ENCODE results near the gene IL1R1. TPM values are rescaled to one million over a fixed set of nuclear protein-coding genes. Genes with fewer than 3 reads are reported as not detected.

The IL1R1 gene
- polyA plus RNA-seq, 3 donors from 2014 or later = 0.96 to 4.0 TPM; not detected in 1

DNA sequence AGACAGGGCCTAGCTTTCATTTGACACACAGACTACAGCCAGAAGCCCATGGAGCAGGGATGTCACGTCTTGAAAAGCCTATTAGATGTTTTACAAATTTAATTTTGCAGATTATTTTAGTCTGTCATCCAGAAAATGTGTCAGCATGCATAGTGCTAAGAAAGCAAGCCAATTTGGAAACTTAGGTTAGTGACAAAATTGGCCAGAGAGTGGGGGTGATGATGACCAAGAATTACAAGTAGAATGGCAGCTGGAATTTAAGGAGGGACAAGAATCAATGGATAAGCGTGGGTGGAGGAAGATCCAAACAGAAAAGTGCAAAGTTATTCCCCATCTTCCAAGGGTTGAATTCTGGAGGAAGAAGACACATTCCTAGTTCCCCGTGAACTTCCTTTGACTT lies 36.5 kb downstream of the IL1R1 start:
- Mint-ChIP-seq H3K27ac (no peak overlapping the region), H3K4me1 (no peaks in the 10 kb centered on the region), H3K4me3 (no peak overlapping the region), H3K36me3 (no peaks in the 10 kb centered on the region), H3K27me3 (ENCODE audit: low read depth in 3 of 3) (peaks cover 0 to 5% (median 2%) of the 10 kb centered on the region in 3 donors), H3K9me3 (no peaks in the 10 kb centered on the region)
- DNase-seq = no peak

DNA sequence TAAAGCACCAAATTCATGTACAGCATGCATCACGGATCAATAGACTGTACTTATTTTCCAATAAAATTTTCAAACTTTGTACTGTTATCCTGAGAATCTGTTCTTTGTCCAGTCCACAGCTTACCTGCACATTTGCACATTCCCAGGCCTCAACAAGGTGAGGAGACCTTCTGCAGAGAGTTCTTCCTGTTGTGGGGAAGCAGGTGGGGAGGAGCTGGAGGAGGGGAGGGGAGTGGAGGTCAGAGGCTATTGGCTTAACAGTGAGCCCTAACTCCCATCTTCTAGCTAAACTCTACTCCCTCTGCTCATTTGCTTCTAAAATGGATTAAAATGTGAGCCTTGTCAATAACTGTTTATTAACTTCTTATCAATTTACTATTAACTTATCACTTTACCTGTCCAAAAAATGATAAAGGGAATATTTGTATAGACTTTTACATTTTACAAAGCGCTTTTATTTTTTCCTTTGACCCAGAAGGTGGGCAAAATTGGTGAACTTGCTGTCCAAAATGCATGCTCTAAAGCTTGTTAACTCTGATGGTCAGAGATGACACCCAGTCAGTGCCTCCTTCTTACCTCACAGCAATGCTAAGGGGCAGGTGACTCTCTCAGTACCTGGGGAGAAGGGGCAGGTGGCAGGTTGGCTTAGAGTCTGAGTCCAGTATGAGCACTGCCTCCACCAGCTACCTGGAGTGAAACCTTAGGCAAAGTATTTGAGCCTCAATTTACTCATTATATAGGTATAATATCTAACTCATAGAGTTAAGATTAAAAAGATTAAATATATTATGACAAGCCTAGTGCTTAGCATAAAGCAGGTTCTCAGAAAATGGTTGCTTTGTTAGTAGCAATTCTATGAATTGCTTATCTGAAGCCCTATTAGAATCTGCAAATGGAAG lies 37.5 kb downstream of the IL1R1 start:
- Mint-ChIP-seq H3K4me1 (no peaks in the 10 kb centered on the region), H3K27me3 (ENCODE audit: low read depth in 3 of 3) (peaks cover 2 to 5% (median 2%) of the 10 kb centered on the region in 3 donors), H3K27ac (no peak overlapping the region), H3K9me3 (no peaks in the 10 kb centered on the region), H3K36me3 (no peaks in the 10 kb centered on the region), H3K4me3 (no peak overlapping the region)
- no peak for DNase-seq

DNA sequence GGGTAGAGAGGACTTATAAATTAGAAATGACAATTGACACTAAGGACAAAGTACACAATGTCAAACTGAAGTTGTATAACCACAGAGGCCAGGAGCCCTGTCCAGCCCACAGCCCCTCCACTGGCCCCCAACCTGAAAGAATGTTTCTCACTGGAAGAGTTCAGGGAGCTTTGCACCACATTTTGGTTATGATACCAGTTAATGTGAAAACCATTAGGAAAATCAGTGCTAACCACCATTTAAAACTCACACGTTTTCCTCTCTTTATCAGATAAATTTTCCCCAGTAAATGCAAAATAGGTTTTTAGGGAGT lies 38.1 kb downstream of the IL1R1 start:
- H3K36me3 Mint-ChIP-seq = no peaks in the 10 kb centered on the region
- H3K4me3 Mint-ChIP-seq = no peak overlapping the region
- H3K4me1 Mint-ChIP-seq = no peaks in the 10 kb centered on the region
- H3K27me3 Mint-ChIP-seq (ENCODE audit: low read depth in 3 of 3) = peaks cover 2 to 5% (median 2%) of the 10 kb centered on the region in 3 donors
- H3K9me3 Mint-ChIP-seq = no peaks in the 10 kb centered on the region
- H3K27ac Mint-ChIP-seq = no peak overlapping the region
- no peak for DNase-seq

DNA sequence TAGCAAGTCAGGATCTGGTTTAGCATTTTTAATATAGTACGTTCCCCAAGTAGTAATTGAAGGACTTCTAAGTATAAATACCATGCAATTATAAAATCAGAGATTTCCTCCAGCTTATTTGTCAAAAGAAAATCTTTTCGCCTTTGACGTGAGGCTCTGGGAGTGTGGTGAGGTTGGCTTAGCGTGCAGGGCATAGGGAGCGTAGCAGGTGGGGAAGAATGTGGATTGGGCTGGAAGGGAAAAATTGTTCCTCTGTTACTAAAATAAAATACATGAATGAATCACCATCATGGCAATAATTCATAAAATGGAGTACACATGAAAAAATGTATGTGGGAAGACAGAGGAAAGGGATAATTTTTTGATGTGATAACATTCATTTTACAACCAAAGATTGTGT lies 38.8 kb downstream of the IL1R1 start:
- H3K27me3 Mint-ChIP-seq (ENCODE audit: low read depth in 3 of 3) = peaks cover 2 to 5% (median 5%) of the 10 kb centered on the region in 3 donors
- H3K36me3 Mint-ChIP-seq = no peaks in the 10 kb centered on the region
- no peak overlapping the region for H3K4me3 Mint-ChIP-seq
- H3K27ac Mint-ChIP-seq = no peak overlapping the region
- no peaks in the 10 kb centered on the region for H3K9me3 Mint-ChIP-seq
- no peaks in the 10 kb centered on the region for H3K4me1 Mint-ChIP-seq
- no peak for DNase-seq

DNA sequence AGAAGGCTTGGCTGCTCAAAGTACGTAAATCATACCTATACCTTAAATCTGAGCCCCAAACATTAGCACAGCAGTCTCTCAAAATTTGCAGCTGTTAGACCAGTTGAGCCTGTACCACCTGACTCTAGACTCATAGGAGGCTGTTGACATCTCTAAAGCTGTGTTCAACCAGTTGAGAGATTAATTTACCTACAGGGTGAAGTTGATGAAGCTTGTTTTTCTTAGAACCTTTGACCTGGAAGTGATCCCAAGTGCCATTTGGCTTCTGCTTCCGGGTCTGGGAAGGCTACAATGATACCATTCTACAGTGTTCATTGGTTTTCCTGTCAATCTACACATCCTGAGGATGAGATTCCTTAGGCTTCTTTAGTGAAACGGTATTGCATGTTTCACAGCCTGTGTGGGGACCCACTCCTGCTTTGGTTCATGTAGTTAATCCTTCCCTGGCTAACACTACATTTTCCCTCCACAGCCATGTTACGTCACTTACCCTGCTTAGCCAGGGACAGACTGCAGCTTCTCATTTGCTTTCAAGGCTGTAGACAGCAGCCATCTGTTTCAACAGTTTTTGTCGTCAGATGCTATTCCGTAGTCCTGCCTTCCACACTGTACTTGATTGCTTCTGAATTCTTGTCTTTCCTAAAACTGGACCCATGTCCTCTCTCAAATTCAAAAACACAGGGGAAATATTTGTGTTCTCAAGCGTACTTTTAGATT lies 39.5 kb downstream of the IL1R1 start:
- H3K4me3 Mint-ChIP-seq = no peak overlapping the region
- H3K36me3 Mint-ChIP-seq = no peaks in the 10 kb centered on the region
- DNase-seq = no peak
- H3K27me3 Mint-ChIP-seq (ENCODE audit: low read depth in 3 of 3) = peaks cover 2 to 5% (median 5%) of the 10 kb centered on the region in 3 donors
- no peaks in the 10 kb centered on the region for H3K4me1 Mint-ChIP-seq
- H3K9me3 Mint-ChIP-seq = no peaks in the 10 kb centered on the region
- H3K27ac Mint-ChIP-seq = no peak overlapping the region

DNA sequence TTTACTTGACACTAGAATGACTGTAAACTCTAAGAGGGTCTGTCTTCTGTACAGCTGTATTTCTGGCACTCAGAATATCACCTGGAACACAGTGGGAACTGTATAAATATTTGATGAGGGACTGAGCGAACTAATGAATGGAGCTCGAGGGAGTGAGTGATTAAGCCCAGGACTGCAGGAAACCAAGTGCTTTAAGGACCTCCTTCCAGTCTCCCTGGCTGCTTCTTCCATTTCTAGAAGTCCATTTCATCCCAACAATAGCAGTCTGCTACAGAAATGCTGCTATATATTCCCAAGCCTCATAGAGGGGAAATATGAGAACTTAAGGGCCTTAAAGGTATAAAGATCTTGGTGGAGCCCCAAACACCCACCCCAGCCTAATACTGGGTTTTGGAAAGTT lies 41.5 kb downstream of the IL1R1 start:
- Mint-ChIP-seq H3K4me1 (peaks cover 4 to 6% of the 10 kb centered on the region in 2 donors), H3K36me3 (no peaks in the 10 kb centered on the region), H3K4me3 (no peak overlapping the region), H3K9me3 (peaks cover 0 to 2% (median 0%) of the 10 kb centered on the region in 6 donors), H3K27ac (no peak overlapping the region), H3K27me3 (ENCODE audit: low read depth in 3 of 3) (peaks cover 4 to 15% (median 9%) of the 10 kb centered on the region in 3 donors)
- no peak for DNase-seq

DNA sequence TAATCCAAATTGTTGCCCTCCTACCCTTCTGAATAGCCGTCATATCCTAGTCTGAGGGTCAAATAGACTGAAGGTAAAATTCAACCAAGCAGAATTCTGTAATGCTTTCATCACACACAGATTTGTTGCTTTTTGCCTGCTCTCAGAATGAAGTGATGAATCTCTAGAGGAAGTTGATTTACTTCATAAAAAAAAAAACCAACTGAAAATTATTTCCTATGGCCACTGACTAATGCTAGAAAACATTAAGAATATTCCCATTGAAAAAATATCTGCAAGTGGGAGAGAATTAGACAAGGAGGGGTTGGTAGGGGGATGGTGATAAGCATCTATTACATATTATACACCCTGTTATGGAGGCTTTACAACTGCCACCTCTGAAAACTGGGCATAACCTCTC lies 42.0 kb downstream of the IL1R1 start:
- Mint-ChIP-seq H3K27ac (no peak overlapping the region), H3K27me3 (ENCODE audit: low read depth in 3 of 3) (peaks cover 4 to 15% (median 9%) of the 10 kb centered on the region in 3 donors), H3K9me3 (peaks cover 0 to 2% (median 0%) of the 10 kb centered on the region in 6 donors), H3K4me3 (no peak overlapping the region), H3K4me1 (peaks cover 4 to 6% of the 10 kb centered on the region in 2 donors), H3K36me3 (no peaks in the 10 kb centered on the region)
- no peak for DNase-seq

DNA sequence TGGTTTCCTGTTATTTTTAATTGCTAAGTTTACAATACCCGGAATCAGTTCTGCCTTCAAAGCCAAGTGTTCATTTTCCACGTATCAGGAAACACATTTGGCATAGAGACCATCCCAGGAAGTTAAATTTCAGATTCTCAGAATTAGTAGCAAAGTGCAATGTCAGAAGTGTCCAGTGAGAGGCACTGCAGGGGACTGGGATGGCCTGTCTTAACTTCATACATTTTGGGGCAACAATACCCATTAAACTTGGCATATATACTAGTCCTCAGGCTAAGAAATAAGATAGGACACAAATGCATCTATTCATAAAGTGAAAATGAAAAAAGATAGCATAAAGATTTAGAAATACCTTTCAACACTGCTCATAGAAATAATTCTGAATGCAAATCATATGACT lies 42.8 kb downstream of the IL1R1 start:
- Mint-ChIP-seq H3K27ac (no peak overlapping the region), H3K4me3 (no peak overlapping the region), H3K27me3 (ENCODE audit: low read depth in 3 of 3) (peaks cover 7 to 20% (median 9%) of the 10 kb centered on the region in 3 donors)

DNA sequence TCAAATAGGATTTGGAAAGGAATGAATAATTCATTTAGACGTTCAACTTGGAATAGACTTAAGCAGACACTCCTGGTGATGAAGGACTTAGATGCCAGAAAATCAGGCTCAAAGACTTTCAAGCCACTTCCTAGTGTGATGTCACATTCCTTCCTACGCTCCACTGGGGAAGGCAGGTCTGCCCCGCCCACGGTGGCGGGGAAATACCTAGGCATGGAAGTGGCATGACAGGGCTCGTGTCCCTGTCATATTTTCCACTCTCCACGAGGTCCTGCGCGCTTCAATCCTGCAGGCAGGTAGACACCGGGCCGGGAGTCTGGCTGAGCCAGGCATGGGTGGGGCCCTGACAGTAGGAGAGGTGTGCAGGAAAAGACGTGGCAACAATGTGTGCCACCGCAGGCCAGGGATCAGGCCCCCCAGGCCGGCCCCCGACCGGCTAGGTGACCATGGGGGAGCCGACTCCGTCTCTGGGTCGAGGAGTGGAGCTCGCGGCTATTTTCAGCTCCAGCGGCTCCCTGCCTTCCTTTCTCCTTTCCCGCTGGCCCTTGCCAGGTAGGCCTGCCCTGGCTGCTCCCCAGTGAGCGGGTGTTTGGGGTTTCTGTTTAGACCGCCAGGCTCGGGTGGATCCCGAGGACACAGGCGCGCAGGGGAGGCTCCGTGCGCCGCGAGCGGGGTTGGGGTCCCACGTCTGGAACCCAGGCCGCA lies 44.4 kb downstream of the IL1R1 start, which contains the start of gene IL1RL2:
Gene IL1RL2 (plus strand): TSS at position 233 of the 705 bp plus-strand sequence. CDS start 845 bp downstream, outside the sequence.
- H3K27ac Mint-ChIP-seq = no peak within 1 kb of the TSS
- peak within 1 kb of the TSS; percentile 42 to 82 (median 73) for H3K4me3 Mint-ChIP-seq
- H3K9me3 Mint-ChIP-seq = peaks cover 0 to 2% (median 0%) of the 10 kb centered on the region in 6 donors
- peaks cover 9 to 21% (median 12%) of the 10 kb centered on the region in 3 donors for H3K27me3 Mint-ChIP-seq (ENCODE audit: low read depth in 3 of 3)
- H3K36me3 Mint-ChIP-seq = no peaks in the 10 kb centered on the region
- no peak for DNase-seq
- H3K4me1 Mint-ChIP-seq = peaks cover 4 to 6% of the 10 kb centered on the region in 2 donors

More for the DNA sequence above, 42.8 kb downstream of the IL1R1 start:
- DNase-seq = peak in 1 of 3 donors; percentile 3
- H3K36me3 Mint-ChIP-seq = no peaks in the 10 kb centered on the region
- H3K9me3 Mint-ChIP-seq = peaks cover 0 to 2% (median 0%) of the 10 kb centered on the region in 6 donors
- H3K4me1 Mint-ChIP-seq = peaks cover 4 to 6% of the 10 kb centered on the region in 2 donors

DNA sequence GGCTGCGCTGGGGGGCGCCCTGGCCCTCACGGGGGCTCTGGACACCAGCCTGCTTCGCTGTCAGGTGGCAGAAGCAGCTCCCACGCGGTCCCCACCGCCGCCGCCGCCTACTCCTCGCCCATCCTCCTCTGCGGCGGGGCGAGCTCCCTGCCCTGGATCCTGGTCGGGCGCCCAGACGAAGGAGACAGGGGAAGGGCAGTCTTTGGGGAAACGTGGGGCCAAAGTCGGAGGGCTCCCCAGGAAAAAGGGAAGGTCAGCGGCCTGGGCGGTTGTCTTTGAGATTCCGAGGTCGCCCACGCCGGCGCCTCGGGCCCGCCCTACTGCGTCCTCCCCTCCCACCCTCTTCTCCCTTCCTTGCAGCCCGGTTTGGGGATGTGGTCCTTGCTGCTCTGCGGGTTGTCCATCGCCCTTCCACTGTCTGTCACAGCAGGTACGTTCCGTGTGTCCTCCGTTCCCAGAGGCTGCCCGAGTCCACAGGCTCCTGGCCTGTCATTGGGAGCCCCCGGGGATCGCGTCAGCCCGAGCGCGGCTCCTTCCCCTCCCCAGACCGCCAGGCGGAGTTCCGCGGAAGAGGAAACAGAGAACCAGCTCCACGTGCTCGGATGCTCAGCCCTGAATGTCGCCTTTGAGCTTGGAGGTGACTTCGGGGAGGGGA lies 45.1 kb downstream of the IL1R1 start:
- H3K9me3 Mint-ChIP-seq = peaks cover 0 to 2% (median 0%) of the 10 kb centered on the region in 6 donors
- H3K4me1 Mint-ChIP-seq = peaks cover 4 to 6% of the 10 kb centered on the region in 2 donors
- DNase-seq = peak in 2 of 3 donors; percentile 11 to 18
- H3K27me3 Mint-ChIP-seq (ENCODE audit: low read depth in 3 of 3) = peaks cover 9 to 19% (median 12%) of the 10 kb centered on the region in 3 donors
- H3K4me3 Mint-ChIP-seq = peak overlapping the region; percentile 42 to 82 (median 73)
- H3K36me3 Mint-ChIP-seq = no peaks in the 10 kb centered on the region
- no peak overlapping the region for H3K27ac Mint-ChIP-seq

DNA sequence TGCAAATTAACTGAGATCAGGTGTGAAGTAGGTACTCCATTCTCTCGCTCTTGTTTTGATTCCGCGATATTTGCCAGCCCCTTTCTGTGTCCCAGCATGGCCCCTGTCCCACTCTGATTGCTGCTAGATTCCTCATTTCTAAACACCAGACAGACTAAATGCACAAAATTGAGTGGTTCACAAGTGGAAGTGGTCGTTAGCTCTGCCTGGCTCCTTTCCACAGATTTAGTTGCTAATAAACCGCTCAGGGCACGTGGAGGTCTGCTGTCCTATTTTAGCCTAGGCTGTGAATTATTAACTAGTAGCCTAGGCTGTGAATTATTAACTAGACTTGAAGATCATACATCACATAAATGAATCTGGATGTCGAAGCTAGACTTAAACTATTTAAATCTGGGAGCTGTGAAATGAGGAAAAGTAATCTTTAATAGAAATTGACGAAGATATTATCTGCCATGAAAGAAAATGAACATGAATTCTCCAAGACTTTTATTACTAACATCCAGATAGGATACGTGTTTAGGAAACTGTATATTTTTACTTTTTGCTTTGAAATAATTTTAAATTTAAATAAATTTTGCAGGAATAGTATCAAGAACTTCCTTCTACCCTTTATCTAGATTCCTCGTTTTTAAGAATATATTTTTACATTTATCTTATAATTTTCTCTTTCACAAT lies 48.0 kb downstream of the IL1R1 start:
- DNase-seq = no peak
- Mint-ChIP-seq H3K4me3 (no peak overlapping the region), H3K36me3 (no peaks in the 10 kb centered on the region), H3K27me3 (ENCODE audit: low read depth in 3 of 3) (peaks cover 13 to 25% (median 14%) of the 10 kb centered on the region in 3 donors), H3K27ac (no peak overlapping the region), H3K9me3 (peaks cover 0 to 2% (median 0%) of the 10 kb centered on the region in 6 donors), H3K4me1 (peaks cover 4 to 6% of the 10 kb centered on the region in 2 donors)

DNA sequence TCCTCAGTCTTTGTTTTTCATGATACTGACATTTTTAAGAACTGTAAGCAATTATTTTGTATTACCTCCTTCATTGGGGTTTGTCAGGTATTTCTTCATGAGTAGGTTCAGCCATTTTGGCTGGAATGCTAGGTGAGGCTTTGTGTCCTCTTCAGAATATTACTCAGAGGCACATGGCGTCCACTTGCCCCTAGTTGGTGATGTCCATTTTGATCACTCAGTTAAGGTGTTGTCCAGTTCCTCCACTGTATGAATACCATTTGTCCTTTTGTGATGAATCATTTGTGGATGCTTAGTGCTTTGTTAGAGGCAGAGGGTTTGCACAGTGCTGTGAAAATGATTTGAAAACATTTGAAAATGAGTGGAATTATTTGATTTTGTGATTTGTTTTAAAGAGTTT lies 49.0 kb downstream of the IL1R1 start:
- Mint-ChIP-seq H3K27ac (no peak overlapping the region), H3K9me3 (peaks cover 0 to 2% (median 0%) of the 10 kb centered on the region in 6 donors), H3K27me3 (ENCODE audit: low read depth in 3 of 3) (peaks cover 12 to 32% (median 14%) of the 10 kb centered on the region in 3 donors), H3K4me3 (no peak overlapping the region), H3K4me1 (peaks cover 6 to 8% of the 10 kb centered on the region in 2 donors), H3K36me3 (no peaks in the 10 kb centered on the region)
- no peak for DNase-seq

DNA sequence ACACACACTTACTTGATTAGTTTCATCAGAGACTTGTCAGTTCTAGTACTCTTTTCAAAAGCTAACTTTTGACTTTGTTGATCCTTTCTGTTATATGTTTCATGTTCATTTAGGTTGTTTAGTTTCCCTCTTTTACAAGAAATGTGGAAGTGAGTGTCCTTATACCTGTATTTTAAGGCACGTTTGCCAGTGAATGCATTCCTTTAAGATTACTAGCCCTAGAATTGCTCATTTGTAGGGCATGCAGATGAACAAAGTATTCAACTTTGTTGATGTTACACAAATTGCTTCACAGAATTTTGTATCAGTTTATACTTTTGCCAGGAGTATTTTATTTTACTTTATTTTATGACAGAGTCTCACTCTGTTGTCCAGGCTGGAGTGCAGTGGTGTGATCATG lies 50.5 kb downstream of the IL1R1 start:
- peaks cover 0 to 5% (median 0%) of the 10 kb centered on the region in 3 donors for H3K36me3 Mint-ChIP-seq
- no peak overlapping the region for H3K27ac Mint-ChIP-seq
- peaks cover 0 to 2% (median 0%) of the 10 kb centered on the region in 6 donors for H3K9me3 Mint-ChIP-seq
- peaks cover 13 to 35% (median 14%) of the 10 kb centered on the region in 3 donors for H3K27me3 Mint-ChIP-seq (ENCODE audit: low read depth in 3 of 3)
- H3K4me1 Mint-ChIP-seq = peaks cover 12 to 20% of the 10 kb centered on the region in 2 donors
- no peak overlapping the region for H3K4me3 Mint-ChIP-seq
- DNase-seq = no peak
